ENCODE data around the gene ZNF273. TPM values are rescaled to one million over a fixed set of nuclear protein-coding genes. Genes with fewer than 3 reads are reported as not detected.
"Not testable (repeated sequence)": the region's sequence is repeated elsewhere in the genome, so short reads cannot be mapped to it uniquely, and the experiment has no call there.

Gene ZNF273
- total RNA-seq, 1 experiment from 2014 or later, result 17.9 TPM

DNA sequence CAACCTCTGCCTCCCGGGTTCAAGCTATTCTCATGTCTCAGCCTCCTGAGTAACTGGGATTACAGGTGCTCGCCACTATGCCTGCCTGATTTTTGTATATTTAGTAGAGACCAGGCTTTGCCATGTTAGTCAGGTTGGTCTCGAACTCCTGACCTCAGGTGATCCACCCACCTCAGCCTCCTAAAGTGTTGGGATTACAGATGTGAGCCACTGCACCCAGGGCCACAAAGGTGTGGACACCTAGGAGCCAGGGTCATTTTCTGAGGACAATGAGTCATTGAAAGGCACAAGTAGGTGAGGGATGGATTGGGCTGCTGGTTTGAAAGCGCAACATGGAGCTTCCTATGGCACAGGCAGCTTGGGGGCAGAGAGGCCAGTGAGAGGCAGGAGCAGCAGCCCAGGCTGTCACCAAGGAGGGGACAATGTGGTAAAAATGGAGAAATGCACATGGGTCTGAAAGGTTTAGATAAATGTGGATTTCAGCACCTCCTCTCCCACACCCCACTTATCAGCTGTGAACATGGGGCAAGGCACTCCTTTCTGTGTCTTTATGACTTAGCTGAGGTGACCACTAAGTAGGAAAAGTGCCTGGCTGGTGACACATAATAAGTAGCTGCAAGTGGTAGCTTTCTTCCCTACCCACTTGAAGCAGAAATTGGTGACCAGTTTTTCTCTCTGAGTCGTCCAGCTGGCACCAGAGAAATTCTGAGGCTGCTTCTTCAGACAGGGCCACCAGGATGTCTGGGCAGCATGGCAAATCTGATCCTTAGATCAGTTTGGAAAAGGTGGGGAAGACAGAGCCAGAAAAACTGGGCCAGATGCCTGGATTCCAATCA, 41.8 kb downstream of the ZNF273 start:
- not testable (repeated sequence) for H3K4ac ChIP-seq (ENCODE audit: low read depth, low read length); H3K23me2 ChIP-seq (ENCODE audit: insufficient read length, low read depth, low read length, poor library complexity, severe bottlenecking)

More for the DNA sequence above, 41.8 kb downstream of the ZNF273 start:
- H2AK5ac ChIP-seq (ENCODE audit: insufficient read length, low read length); H2BK15ac ChIP-seq (ENCODE audit: low read depth, low read length); H3K23ac ChIP-seq (ENCODE audit: insufficient read length, low read depth, low read length); H4K8ac ChIP-seq (replicated peaks; ENCODE audit: insufficient read length, low read depth, low read length); H4K91ac ChIP-seq (ENCODE audit: insufficient read length, low read depth, low read length); H4K5ac ChIP-seq (ENCODE audit: insufficient read length, low read depth, low read length); H3K4me3 Mint-ChIP-seq; H3K27ac Mint-ChIP-seq; H2BK12ac ChIP-seq (ENCODE audit: insufficient read length, low read depth, low read length); H3K9me3 ChIP-seq (ENCODE audit: control insufficient read depth, low read depth, low read length); H4K20me1 ChIP-seq (ENCODE audit: control insufficient read depth, insufficient read depth, insufficient read length); H3K4me1 ChIP-seq (ENCODE audit: insufficient read depth, low read length); H2BK120ac ChIP-seq (ENCODE audit: low read depth, low read length, poor library complexity, severe bottlenecking); H3K4me2 ChIP-seq (ENCODE audit: insufficient read depth, insufficient read length, low read length); H3K27me3 ChIP-seq (ENCODE audit: insufficient read depth, low read length); H3K14ac ChIP-seq (ENCODE audit: insufficient read depth, low read length); H3K56ac ChIP-seq (ENCODE audit: insufficient read length, low read depth, low read length); H3K9ac ChIP-seq (ENCODE audit: extremely low read depth, insufficient read length, low read length); H3K27ac ChIP-seq (ENCODE audit: insufficient read length, low read depth, low read length); DNase-seq; H3T11ph ChIP-seq (ENCODE audit: low read length); H3K18ac ChIP-seq (ENCODE audit: insufficient read length, low read depth, low read length); H3K79me2 ChIP-seq (ENCODE audit: insufficient read depth, low read length); H2BK5ac ChIP-seq (ENCODE audit: insufficient read length, low read length); H2AFZ ChIP-seq (ENCODE audit: low read length); H2BK20ac ChIP-seq (ENCODE audit: low read depth, low read length, poor library complexity, severe bottlenecking); H3K9me3 Mint-ChIP-seq; H3K4me1 Mint-ChIP-seq; H3K79me1 ChIP-seq (ENCODE audit: insufficient read depth, low read depth, low read length, poor library complexity, severe bottlenecking); H3K36me3 Mint-ChIP-seq (ENCODE audit: insufficient read depth in 1 of 3, low read depth in 3 of 3): not testable (repeated sequence)
- no CpG with 5 or more reads among the region's 5 CpGs for WGBS (ENCODE audit: extremely low coverage, insufficient read length, low lambda C conversion rate)
- peaks cover 39% of the 10 kb centered on the region for H3K27me3 Mint-ChIP-seq (ENCODE audit: low read depth)
